Nephron (organoid): ENCODE results near the gene SLC2A4.

Source experiments
- H3K27ac Mint-ChIP-seq, 3 experiments: 2 replicates each; pipeline ENCODE4 v1.8.0; 2020; ENCODE audit warnings: mixed read lengths in 3 of 3, mild to moderate bottlenecking in 2 of 3, moderate library complexity in 1 of 3
- H3K27me3 Mint-ChIP-seq: 2 replicates; pipeline ENCODE4 v1.8.0; 2021; ENCODE audit warnings: low read depth, mild to moderate bottlenecking, moderate library complexity, mixed read lengths
- H3K36me3 Mint-ChIP-seq: 2 replicates; pipeline ENCODE4 v1.8.0; 2020; ENCODE audit warnings: low read depth, mixed read lengths
- H3K4me1 Mint-ChIP-seq: 2 replicates; pipeline ENCODE4 v1.8.0; 2020; ENCODE audit warnings: mixed read lengths
- H3K4me3 Mint-ChIP-seq, 3 experiments: 2 replicates each; pipeline ENCODE4 v1.8.0; 2020; ENCODE audit warnings: mild to moderate bottlenecking in 3 of 3, mixed read lengths in 3 of 3, moderate library complexity in 2 of 3
- H3K9me3 Mint-ChIP-seq: 2 replicates; pipeline ENCODE4 v1.8.0; 2020; ENCODE audit warnings: mixed read lengths
- TF ChIP-seq, protein P1 (sequence below), 3 experiments: fragments of 200-600 bp; sonication (generic); IDR thresholded peaks; one replicate each; pipeline ENCODE4 v1.5.0; 2021; ENCODE audit warnings: antibody characterized with exemption in 3 of 3; ENCODE audit not compliant: unreplicated experiment in 3 of 3

The SLC2A4 gene

DNA sequence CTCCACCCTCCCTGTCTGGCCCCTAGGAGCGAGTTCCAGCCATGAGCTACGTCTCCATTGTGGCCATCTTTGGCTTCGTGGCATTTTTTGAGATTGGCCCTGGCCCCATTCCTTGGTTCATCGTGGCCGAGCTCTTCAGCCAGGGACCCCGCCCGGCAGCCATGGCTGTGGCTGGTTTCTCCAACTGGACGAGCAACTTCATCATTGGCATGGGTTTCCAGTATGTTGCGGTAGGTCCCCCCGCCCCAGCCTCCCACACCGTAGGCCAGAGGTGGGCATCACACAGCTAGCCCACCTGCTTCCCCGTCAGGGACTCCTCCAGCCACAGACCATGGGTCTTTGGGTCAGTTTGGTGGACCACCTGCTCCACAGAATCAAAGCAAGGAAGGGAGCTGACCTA is 4.2 kb downstream of the SLC2A4 start:
- TF ChIP-seq, protein P1, sequence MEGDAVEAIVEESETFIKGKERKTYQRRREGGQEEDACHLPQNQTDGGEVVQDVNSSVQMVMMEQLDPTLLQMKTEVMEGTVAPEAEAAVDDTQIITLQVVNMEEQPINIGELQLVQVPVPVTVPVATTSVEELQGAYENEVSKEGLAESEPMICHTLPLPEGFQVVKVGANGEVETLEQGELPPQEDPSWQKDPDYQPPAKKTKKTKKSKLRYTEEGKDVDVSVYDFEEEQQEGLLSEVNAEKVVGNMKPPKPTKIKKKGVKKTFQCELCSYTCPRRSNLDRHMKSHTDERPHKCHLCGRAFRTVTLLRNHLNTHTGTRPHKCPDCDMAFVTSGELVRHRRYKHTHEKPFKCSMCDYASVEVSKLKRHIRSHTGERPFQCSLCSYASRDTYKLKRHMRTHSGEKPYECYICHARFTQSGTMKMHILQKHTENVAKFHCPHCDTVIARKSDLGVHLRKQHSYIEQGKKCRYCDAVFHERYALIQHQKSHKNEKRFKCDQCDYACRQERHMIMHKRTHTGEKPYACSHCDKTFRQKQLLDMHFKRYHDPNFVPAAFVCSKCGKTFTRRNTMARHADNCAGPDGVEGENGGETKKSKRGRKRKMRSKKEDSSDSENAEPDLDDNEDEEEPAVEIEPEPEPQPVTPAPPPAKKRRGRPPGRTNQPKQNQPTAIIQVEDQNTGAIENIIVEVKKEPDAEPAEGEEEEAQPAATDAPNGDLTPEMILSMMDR (IDR thresholded peaks at IDR 0.05; ENCODE audit: unreplicated experiment in 3 of 3) = no peak
- Mint-ChIP-seq H3K4me3 (no peak overlapping the region), H3K27ac (no peak overlapping the region), H3K4me1 (peaks cover 14% of the 10 kb centered on the region), H3K9me3 (no peaks in the 10 kb centered on the region), H3K36me3 (peaks cover 3% of the 10 kb centered on the region), H3K27me3 (peaks cover 40% of the 10 kb centered on the region)

GRCh38 chr17:7289256-7290032 is 7.9 kb downstream of the SLC2A4 start:
- Mint-ChIP-seq H3K4me1 (peaks cover 11% of the 10 kb centered on the region), H3K27ac (no peak overlapping the region), H3K9me3 (no peaks in the 10 kb centered on the region), H3K4me3 (no peak overlapping the region), H3K27me3 (peaks cover 58% of the 10 kb centered on the region), H3K36me3 (peaks cover 3% of the 10 kb centered on the region)
- TF ChIP-seq, protein P1 (IDR thresholded peaks at IDR 0.05; ENCODE audit: unreplicated experiment in 3 of 3) = no peak

DNA sequence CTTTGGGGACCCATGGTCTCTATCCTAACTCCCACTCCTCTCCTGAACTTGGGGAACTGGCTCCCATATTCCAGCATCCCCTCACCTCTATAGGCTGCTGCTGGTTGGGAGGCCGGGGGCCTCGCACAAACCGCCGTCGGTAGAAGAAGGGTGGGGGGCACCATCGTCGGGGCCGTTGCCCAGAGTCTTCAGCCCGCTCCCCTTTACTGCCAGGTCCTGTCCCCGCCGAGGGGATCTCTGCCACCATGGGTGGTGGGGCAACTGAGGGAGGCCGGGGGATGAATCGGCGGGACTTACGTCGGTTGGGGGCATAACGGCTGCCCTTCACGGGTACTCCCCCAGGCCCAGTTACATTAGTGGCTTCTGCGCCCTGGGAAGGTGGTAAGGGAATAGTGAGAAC is 8.6 kb downstream of the SLC2A4 start:
- TF ChIP-seq, protein P1 (IDR thresholded peaks at IDR 0.05; ENCODE audit: unreplicated experiment in 3 of 3) = no peak
- H3K9me3 Mint-ChIP-seq = no peaks in the 10 kb centered on the region
- H3K4me1 Mint-ChIP-seq = peaks cover 14% of the 10 kb centered on the region
- no peak overlapping the region for H3K4me3 Mint-ChIP-seq
- no peak overlapping the region for H3K27ac Mint-ChIP-seq
- peaks cover 63% of the 10 kb centered on the region for H3K27me3 Mint-ChIP-seq
- H3K36me3 Mint-ChIP-seq = peaks cover 3% of the 10 kb centered on the region

DNA sequence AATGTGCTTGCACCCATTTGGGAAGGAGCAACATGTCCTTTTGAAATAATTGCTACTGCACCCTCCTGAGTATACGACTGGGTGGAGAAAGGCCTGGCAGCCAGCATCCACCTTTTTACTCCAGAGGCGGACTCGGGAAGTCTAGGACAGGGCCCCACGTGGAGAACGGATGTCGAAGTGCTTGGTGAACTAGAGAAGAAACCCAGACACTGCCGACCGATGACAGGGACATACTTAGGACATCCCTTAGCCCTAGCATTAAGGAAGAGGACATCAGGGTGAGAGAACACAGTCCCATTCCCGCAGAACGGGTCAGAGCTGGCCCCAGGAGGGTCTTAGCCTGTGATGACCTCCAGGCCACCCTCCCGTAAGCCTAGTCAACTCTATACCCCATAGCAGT is 9.2 kb downstream of the SLC2A4 start:
- H3K27ac Mint-ChIP-seq = no peak overlapping the region
- H3K27me3 Mint-ChIP-seq = peaks cover 68% of the 10 kb centered on the region
- H3K4me1 Mint-ChIP-seq = peaks cover 17% of the 10 kb centered on the region
- no peak overlapping the region for H3K4me3 Mint-ChIP-seq
- H3K36me3 Mint-ChIP-seq = peaks cover 3% of the 10 kb centered on the region
- TF ChIP-seq, protein P1 (IDR thresholded peaks at IDR 0.05; ENCODE audit: unreplicated experiment in 3 of 3) = no peak
- no peaks in the 10 kb centered on the region for H3K9me3 Mint-ChIP-seq

DNA sequence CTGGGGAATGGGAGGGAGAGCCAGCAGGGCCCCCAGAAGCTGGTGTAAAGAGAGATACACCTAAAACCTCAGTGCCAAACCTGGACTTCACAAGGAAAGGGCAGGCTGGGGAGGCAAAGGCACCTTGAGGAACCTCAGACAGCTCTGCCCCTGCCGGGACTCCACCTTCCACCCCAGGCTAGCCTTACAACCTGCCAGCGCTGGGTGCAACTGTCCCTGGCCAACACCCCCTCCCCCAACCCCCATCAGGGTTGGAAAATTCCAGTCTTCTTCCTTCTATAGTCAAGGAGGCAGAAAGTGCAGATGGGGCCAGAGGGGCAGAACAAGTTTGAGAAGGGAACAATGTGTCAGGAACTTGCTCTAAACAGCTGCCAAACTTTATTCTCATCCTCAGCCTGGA is 10.7 kb downstream of the SLC2A4 start:
- Mint-ChIP-seq H3K4me1 (peaks cover 17% of the 10 kb centered on the region), H3K4me3 (no peak overlapping the region), H3K27ac (no peak overlapping the region), H3K36me3 (no peaks in the 10 kb centered on the region), H3K9me3 (no peaks in the 10 kb centered on the region), H3K27me3 (peaks cover 74% of the 10 kb centered on the region)
- TF ChIP-seq, protein P1 (IDR thresholded peaks at IDR 0.05; ENCODE audit: unreplicated experiment in 3 of 3) = no peak

DNA sequence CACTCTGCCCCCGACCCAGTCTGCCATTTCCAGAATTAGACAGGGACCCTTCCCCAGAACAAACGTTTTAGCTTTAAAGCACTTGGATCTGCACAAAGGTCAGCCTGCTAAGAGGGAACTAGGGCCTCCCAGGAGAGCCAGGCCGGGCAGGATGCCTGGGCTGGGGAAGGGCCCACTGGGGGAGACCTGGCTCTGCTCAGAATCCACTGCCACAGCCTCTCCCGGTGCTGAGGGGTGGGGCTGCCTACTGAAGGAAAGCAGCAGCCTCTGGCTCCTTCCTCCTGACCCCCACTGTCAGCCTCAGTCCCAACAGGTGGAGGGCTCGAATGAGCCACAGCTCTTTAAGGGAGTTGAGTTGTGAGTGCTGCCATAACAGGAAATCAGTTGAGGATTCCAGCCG is 11.2 kb downstream of the SLC2A4 start:
- H3K9me3 Mint-ChIP-seq = no peaks in the 10 kb centered on the region
- H3K4me1 Mint-ChIP-seq = peaks cover 17% of the 10 kb centered on the region
- H3K27ac Mint-ChIP-seq = peak overlapping the region; percentile 15 to 70 (median 64)
- TF ChIP-seq, protein P1 (IDR thresholded peaks at IDR 0.05; ENCODE audit: unreplicated experiment in 3 of 3) = no peak
- peaks cover 72% of the 10 kb centered on the region for H3K27me3 Mint-ChIP-seq
- H3K36me3 Mint-ChIP-seq = no peaks in the 10 kb centered on the region
- peak overlapping the region; percentile 65 to 77 (median 72) for H3K4me3 Mint-ChIP-seq
